Measurements from ENCODE around the gene ITM2C. TPM values are rescaled to one million over a fixed set of nuclear protein-coding genes. Genes with fewer than 3 reads are reported as not detected.

Gene ITM2C
- total RNA-seq, 1 donor from 2014 or later = 28.8 TPM

DNA sequence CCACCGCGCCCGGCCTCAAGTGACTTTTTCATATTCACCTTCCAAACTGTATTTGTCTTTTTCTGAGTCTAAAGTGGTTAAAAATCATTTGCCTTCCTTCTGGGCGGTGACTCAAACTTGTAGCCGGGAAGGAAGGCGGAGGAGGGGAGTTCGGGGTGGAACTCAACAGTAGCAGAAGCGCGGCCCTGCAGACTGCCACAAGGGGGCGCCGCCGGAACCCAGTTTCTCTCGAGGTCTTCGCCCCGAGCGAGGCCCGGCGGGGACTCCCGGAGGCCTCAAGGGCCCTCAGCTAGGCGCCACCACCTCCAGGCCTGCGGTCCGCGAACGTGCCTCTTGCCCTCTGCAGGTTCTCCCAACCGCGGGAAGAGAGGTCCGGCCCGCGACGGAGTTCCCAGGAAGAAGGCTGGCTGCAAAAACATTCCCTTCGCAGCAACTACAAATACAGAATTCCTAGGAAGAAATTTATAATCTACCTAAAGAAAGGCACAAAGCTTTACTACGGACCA, 16.8 kb upstream of the ITM2C start:
- intact Hi-C loops (cut with micrococcal nuclease) = loop anchor here (10.0 kb wide), 1 partner anchor 137 kb away; no protein-coding TSS in a partner anchor
- DNase-seq (peak; percentile 92), ATAC-seq (peak; percentile 89)

GRCh38 chr2:230849633-230850357, 14.9 kb upstream of the ITM2C start:
- ATAC-seq (peak; percentile 47), DNase-seq (peak; percentile 67)
- intact Hi-C loops (cut with micrococcal nuclease) = loop anchor here (10.0 kb wide), 1 partner anchor 135 kb away; no protein-coding TSS in a partner anchor

DNA sequence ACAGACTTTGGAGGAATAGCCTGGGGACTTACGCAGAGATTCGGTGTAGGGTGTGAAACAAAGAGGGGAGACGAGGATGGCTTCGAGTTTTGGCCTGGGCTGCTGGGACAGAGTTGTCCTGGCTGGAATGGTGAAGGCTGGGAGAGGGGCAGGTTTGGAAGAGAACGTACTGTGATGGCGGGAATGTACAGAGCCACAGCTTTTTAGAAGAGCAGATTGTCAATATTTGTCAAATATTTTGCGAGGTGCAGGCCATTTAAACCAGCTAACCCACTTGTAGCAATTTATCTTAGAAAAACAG, 14.4 kb upstream of the ITM2C start:
- DNase-seq = no peak
- no peak for ATAC-seq
- intact Hi-C loops (cut with micrococcal nuclease) = no loop called here

DNA sequence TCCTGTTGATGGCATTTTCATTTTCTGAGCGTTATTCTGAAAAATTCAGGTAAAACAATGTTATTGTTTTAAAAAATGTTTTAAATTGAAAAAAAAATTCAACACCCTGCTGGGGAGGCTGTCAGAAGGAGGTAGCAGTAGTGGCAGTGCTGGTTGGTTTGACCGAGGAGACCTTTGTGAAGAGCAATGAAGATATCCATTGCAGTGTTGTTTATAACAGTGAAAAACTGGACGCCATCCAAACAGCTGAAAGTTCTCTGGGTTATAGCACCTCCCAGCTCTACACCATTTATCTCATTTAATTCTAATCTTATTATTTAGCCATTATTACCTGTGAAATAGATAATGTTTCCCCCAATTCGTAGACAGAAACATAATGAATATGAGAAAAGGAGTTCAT, 12.6 kb upstream of the ITM2C start:
- ATAC-seq (no peak), DNase-seq (no peak)
- intact Hi-C loops (cut with micrococcal nuclease) = no loop called here

DNA sequence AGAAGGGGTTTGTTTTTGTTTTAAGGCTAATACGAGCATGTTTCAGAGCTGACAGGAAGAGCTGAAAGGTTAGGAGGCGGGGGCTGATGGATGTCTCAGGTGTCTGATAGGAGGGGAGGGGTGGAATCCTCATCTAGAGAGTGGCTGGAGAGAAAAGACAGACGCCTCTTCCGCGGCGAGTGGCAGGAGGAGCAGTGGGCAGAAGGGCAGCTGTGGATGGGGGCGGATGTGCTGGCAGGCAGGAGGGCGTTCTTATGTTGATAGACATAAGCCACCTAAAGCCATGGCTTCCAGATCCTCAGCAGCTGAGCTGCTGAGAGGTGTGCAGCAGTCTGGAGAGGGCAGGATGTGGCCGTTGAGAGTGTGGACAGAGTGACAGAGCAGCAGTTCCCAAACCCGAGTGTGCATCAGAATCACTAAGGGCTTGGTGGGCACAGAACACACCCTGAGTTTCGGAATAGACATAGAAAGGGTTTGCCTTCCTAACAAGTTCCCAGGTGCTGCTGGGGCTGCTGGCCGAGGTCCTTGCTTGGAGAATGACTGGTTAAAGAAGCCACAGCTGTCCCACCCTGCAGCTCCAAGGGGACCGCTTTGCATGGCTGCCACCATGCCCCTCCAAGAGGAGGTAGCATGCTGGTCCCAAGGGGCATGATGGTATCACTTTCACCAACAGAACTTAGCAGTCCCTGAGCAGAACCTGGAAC, 3.0 kb upstream of the ITM2C start:
- ATAC-seq (no peak), DNase-seq (no peak)
- intact Hi-C loops (cut with micrococcal nuclease) = no loop called here

DNA sequence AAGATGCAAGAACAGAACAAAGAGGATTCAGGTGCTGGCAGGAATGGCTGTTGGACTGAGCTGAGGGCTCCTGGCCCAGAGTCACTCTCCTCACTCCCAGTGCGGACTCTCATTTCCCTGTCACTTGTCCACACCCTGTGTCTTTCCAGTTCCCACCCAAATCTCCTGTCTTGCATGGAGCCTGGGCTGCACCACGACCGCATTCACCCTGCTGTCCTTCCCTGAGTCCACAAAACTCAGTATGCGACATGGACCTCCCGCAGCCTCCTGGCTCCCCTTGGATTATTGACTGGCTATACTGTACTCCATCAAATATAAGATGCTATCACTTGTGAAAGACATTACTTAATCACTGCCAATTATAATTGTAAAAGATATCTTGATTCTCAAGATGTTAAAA, 2.5 kb upstream of the ITM2C start:
- DNase-seq (no peak), ATAC-seq (no peak)
- intact Hi-C loops (cut with micrococcal nuclease) = no loop called here

DNA sequence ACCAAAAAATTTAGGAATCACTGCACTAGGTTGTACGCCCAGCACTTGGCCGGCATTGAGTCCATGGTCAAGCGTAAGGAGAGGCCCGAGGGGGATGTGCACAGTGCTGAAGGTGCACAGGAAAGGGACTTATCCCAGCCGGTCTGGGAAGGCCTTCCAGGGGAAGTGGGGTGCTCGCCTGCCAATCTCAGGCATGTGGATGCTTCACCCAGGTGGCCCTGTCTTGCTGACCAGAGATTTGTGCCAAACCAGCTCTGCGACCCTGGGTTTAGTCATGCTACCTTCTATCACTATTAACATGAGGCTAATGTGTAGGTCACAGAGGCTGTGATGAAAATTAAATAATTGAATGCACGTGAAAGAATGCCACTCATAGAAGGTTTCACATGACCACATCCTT, 1.7 kb upstream of the ITM2C start:
- no peak for ATAC-seq
- no peak for DNase-seq
- intact Hi-C loops (cut with micrococcal nuclease) = no loop called here

- no peak for ATAC-seq
- no peak for DNase-seq
- intact Hi-C loops (cut with micrococcal nuclease) = no loop called here
Observed at GRCh38 chr2:230863442-230864121, 1.2 kb upstream of the ITM2C start.

DNA sequence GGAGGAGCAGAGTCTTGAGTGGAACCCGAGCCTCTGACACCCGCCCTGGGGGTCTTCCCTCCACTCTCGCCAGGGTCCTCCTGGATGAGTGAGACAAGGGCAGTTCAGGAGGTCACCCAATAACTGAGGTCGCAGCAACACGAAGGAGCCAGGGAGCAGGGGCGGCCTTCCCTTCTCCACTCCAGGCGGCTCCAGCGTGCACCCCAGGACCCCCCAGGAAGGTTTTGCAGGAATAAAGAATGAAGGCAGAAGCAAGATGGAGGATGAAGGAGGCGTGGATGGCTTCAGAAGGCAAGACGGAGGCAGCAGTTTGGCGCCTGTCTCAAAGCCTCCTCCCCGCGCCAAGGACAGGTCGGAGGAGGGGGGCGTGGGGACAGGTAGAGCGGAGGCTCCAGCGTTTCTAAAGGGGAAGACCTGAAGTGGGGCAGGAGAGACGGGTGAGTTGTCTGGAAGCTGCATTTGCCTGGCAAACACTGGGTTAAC, 579 bp upstream of the ITM2C start:
- DNase-seq (no peak), ATAC-seq (no peak)
- intact Hi-C loops (cut with micrococcal nuclease) = no loop called here

DNA sequence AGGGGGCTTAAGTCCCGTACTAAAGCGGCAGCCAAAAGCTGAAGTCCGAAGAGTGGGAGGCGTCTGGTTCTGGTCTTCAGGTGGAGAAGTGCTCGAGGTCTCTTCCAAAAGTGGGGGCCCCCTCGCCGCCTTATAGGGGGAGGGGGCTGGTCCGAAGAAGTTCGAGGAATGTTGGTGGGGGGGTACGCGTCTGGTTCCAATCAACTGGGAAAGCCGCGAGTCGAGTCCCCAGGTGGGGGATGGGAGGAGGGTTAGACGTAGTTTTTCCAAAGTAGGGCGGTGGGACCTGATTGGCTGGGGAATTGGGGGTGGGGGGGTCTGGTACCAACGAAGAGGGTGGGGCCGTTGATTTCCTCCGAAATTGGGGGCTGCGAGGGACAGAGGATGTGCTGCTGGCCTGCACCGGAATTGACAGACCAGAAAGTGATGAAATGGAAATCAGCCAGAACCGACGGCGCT, 594 bp downstream of the ITM2C start:
- no peak for DNase-seq
- intact Hi-C loops (cut with micrococcal nuclease) = no loop called here
- ATAC-seq = no peak

GRCh38 chr2:230865766-230866755, 1.3 kb downstream of the ITM2C start:
- no peak for DNase-seq
- intact Hi-C loops (cut with micrococcal nuclease) = no loop called here
- no peak for ATAC-seq

DNA sequence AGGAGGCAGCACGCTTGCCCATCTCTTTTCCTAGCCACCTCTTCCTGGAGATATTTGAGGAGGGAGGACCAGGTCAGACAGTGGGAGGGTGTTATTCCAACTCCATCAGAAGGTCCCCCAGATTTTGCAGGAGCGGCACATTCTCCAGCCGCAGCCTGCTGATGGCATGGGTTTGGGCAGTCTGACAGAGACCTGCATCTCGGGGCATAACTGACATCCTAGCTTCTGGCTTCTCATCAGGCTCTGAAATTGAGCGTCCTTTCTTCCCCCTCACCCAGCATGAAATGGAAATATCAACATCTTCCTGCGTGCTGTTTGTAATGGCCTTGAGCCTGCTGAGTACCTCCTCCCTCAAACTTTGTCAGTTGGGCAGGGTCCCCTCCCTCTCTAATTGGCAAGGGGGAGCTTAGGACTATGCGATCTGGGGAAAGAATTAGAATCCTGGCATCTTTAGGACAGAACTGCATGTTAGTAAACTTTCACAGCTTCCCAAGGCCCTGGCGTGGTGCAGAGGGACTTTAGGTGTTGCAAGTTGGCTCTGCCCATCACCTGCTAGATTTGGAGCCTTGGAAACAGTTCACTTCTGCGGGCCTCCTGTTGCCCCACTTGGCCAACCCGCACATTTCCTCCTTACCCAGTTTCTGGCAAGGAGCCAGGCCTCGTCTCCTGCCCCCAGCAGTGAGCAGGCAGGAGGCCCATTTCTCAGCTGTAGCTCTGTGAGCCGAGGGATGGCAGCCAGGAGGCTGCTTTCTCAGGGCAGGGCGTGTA, 2.2 kb downstream of the ITM2C start:
- intact Hi-C loops (cut with micrococcal nuclease) = no loop called here
- ATAC-seq = no peak
- DNase-seq = no peak

GRCh38 chr2:230868161-230868946, 3.6 kb downstream of the ITM2C start:
- DNase-seq (no peak), ATAC-seq (no peak)
- intact Hi-C loops (cut with micrococcal nuclease) = no loop called here

GRCh38 chr2:230868947-230869913, 4.5 kb downstream of the ITM2C start:
- intact Hi-C loops (cut with micrococcal nuclease) = no loop called here
- no peak for DNase-seq
- no peak for ATAC-seq

- no peak for ATAC-seq
- no peak for DNase-seq
- intact Hi-C loops (cut with micrococcal nuclease) = no loop called here
Observed at GRCh38 chr2:230869914-230870543, 5.3 kb downstream of the ITM2C start.

Measured in left ventricle myocardium superior (tissue), 1 donor.